Loucy (cell line): ENCODE measurements around the gene FTO.

Experiments used
- H2AFZ ChIP-seq: fragments of 200-600 bp; sonication (generic); 2 replicates; pipeline ENCODE4 v1.6.0; 2016; ENCODE audit warnings: antibody characterized with exemption, mild to moderate bottlenecking, low read length, moderate library complexity
- H3F3A ChIP-seq: fragments of 200-600 bp; 2 replicates; pipeline ENCODE4 v1.6.0; 2016; ENCODE audit warnings: antibody characterized with exemption, low read depth, mild to moderate bottlenecking
- H3K27me3 ChIP-seq: fragments of 200-600 bp; sonication (generic); 2 replicates; pipeline ENCODE4 v1.6.1; 2014; ENCODE audit warnings: low read length, mild to moderate bottlenecking; ENCODE audit not compliant: insufficient read depth, poor library complexity, severe bottlenecking
- H3K36me3 ChIP-seq: fragments of 200-600 bp; sonication (generic); 2 replicates; pipeline ENCODE4 v1.6.1; 2016; ENCODE audit warnings: low read length; ENCODE audit not compliant: insufficient read depth
- H3K4me1 ChIP-seq: fragments of 200-600 bp; sonication (generic); 2 replicates; pipeline ENCODE4 v1.5.1; 2014; ENCODE audit warnings: low read length, mild to moderate bottlenecking; ENCODE audit not compliant: insufficient read depth, poor library complexity, severe bottlenecking
- H3K4me2 ChIP-seq: fragments of 200-600 bp; sonication (generic); 2 replicates; pipeline ENCODE4 v1.6.0; 2014; ENCODE audit warnings: antibody characterized with exemption, low read length, low read depth, mild to moderate bottlenecking; ENCODE audit not compliant: poor library complexity, severe bottlenecking
- H3K4me3 ChIP-seq: fragments of 200-600 bp; sonication (generic); 2 replicates; pipeline ENCODE4 v1.5.1; 2014; ENCODE audit warnings: low read length, mild to moderate bottlenecking, mixed read lengths; ENCODE audit not compliant: poor library complexity, severe bottlenecking
- H3K79me2 ChIP-seq: fragments of 200-600 bp; sonication (generic); 2 replicates; pipeline ENCODE4 v1.6.1; 2014; ENCODE audit warnings: low read length; ENCODE audit not compliant: insufficient read depth
- H3K9ac ChIP-seq: fragments of 200-600 bp; sonication (generic); 2 replicates; pipeline ENCODE4 v1.6.0; 2014; ENCODE audit warnings: mild to moderate bottlenecking, low read depth, low read length, moderate library complexity; ENCODE audit not compliant: poor library complexity, severe bottlenecking
- H3K9me2 ChIP-seq: fragments of 200-600 bp; sonication (generic); replicated peaks from 2 replicates; pipeline ENCODE4 v1.6.1; 2016; ENCODE audit warnings: low read depth, low read length, mixed read lengths
- H3K9me3 ChIP-seq: fragments of 200-600 bp; sonication (generic); 2 replicates; pipeline ENCODE4 v1.6.1; 2014; ENCODE audit warnings: mild to moderate bottlenecking, antibody characterized with exemption, low read length, low read depth; ENCODE audit not compliant: insufficient read depth
- H4K20me1 ChIP-seq: fragments of 200-600 bp; sonication (generic); 2 replicates; pipeline ENCODE4 v1.6.0; 2014; ENCODE audit warnings: antibody characterized with exemption, low read length, mild to moderate bottlenecking; ENCODE audit not compliant: insufficient read depth, poor library complexity, severe bottlenecking
- EZH2phosphoT487 ChIP-seq: fragments of 200-600 bp; IDR thresholded peaks from 2 replicates; pipeline ENCODE4 v1.6.1; 2018; ENCODE audit warnings: antibody characterized with exemption, mild to moderate bottlenecking, moderate library complexity, borderline replicate concordance
- TF ChIP-seq, protein P1 (sequence below): fragments of 200-600 bp; sonication (generic); conservative IDR thresholded peaks from 2 replicates; pipeline ENCODE4 v1.5.1; 2014; ENCODE audit warnings: mild to moderate bottlenecking, antibody characterized with exemption, low read length

Gene FTO

DNA sequence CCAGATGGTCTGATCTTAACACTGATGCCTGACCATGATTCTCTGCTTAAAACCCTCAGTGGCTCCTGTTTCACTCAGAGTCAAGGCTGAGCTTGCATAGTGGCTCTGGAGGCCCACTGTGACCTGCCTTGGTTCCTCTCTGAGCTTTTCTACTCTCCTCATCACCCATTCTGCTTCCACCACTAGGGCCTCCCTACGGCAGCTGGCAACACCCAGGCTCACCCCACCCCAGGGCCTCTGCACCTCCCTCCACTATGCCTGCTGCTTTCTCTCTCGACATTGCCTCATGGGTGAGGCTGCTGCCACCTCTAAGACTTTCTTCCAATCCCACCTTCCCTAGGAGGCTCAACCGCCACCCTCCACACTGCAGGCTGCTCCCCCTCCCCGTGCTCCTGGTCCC lies 455.0 kb downstream of the FTO start:
- Histone ChIP-seq H3K4me2 (no peak overlapping the region), H3K79me2 (no peaks in the 10 kb centered on the region), H3F3A (no peaks in the 10 kb centered on the region), H2AFZ (no peak overlapping the region), H3K9me2 (no peaks in the 10 kb centered on the region), H3K4me3 (no peak overlapping the region), H3K9me3 (no peaks in the 10 kb centered on the region; the same call in 1 of the 2 replicates), H3K4me1 (no peaks in the 10 kb centered on the region), H3K27me3 (no peaks in the 10 kb centered on the region), H3K36me3 (no peaks in the 10 kb centered on the region), H4K20me1 (no peaks in the 10 kb centered on the region), H3K9ac (no peak overlapping the region)
- no peak for TF ChIP-seq EZH2phosphoT487
- TF ChIP-seq, protein P1, sequence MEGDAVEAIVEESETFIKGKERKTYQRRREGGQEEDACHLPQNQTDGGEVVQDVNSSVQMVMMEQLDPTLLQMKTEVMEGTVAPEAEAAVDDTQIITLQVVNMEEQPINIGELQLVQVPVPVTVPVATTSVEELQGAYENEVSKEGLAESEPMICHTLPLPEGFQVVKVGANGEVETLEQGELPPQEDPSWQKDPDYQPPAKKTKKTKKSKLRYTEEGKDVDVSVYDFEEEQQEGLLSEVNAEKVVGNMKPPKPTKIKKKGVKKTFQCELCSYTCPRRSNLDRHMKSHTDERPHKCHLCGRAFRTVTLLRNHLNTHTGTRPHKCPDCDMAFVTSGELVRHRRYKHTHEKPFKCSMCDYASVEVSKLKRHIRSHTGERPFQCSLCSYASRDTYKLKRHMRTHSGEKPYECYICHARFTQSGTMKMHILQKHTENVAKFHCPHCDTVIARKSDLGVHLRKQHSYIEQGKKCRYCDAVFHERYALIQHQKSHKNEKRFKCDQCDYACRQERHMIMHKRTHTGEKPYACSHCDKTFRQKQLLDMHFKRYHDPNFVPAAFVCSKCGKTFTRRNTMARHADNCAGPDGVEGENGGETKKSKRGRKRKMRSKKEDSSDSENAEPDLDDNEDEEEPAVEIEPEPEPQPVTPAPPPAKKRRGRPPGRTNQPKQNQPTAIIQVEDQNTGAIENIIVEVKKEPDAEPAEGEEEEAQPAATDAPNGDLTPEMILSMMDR, result no peak

DNA sequence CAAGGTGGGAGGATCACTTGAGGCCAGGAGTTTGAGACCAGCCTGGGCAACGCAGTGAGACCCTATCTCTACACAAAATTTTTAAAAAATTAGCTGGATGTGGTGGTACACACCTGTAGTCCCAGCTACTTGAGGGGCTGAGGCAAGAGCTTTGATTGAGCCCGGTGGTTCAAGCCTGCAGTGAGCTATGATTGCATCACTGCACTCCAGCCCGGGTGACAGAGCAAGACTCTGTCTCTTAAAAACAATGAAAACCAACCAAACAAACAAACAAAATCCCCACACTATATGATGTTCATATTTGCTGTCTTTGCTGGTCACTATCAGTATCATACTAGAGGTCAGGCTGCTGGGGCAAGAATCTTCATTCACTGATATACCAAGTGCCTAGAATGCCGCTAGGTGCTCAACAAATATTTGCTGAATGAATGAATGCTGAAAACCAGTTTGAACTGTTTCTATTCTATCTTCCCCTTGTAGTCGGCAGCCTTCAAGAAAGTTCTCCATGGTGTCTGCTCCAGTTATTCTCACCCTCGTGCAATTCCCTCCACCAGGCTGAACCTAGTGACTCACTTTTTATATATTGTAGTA lies 455.6 kb downstream of the FTO start:
- no peaks in the 10 kb centered on the region for H3K79me2 ChIP-seq
- no peaks in the 10 kb centered on the region for H3K27me3 ChIP-seq
- no peak overlapping the region for H3K4me2 ChIP-seq
- H3K9me2 ChIP-seq, result no peaks in the 10 kb centered on the region
- no peaks in the 10 kb centered on the region for H3F3A ChIP-seq
- H2AFZ ChIP-seq, result no peak overlapping the region
- H3K4me3 ChIP-seq, result no peak overlapping the region
- no peaks in the 10 kb centered on the region for H4K20me1 ChIP-seq
- H3K9me3 ChIP-seq, result no peaks in the 10 kb centered on the region; the same call in 1 of the 2 replicates
- peaks cover 1% of the 10 kb centered on the region for H3K4me1 ChIP-seq
- H3K9ac ChIP-seq, result no peak overlapping the region
- TF ChIP-seq, protein P1, result no peak
- TF ChIP-seq EZH2phosphoT487, result no peak
- no peaks in the 10 kb centered on the region for H3K36me3 ChIP-seq

DNA sequence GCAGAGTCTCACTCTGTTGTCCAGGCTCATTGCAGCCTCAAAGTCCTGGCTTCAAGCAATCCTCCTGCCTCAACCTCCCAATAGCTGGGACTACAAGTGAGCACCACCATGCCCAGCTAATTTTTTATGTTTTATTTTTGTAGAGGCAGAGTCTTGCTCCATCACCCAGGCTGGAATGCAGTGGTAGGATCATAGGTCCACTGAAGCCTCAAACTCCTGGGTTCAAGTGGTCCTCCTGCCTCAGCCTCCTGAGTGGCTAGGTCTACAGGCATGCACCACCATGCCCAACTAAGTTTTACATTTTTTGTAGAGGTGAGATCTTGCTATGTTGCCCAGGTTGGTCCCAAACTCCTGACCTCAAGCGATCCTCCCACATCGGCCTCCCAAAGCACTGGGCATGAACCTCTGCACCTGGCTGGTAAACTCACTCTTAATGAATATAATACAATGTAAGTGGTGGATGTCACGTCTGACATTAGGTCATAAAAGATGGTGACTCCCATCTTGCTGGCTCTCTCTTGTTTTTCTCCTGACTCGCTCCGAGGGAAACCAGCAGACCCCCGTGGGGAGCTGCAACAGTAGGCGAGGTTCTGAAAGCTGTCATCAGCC lies 456.4 kb downstream of the FTO start:
- H3K79me2 ChIP-seq, result no peaks in the 10 kb centered on the region
- no peak overlapping the region for H3K4me3 ChIP-seq
- no peaks in the 10 kb centered on the region for H3K36me3 ChIP-seq
- TF ChIP-seq, protein P1, result no peak
- no peak for TF ChIP-seq EZH2phosphoT487
- H3K4me2 ChIP-seq, result no peak overlapping the region
- no peaks in the 10 kb centered on the region for H4K20me1 ChIP-seq
- peaks cover 7% of the 10 kb centered on the region for H3K4me1 ChIP-seq
- no peak overlapping the region for H3K9ac ChIP-seq
- no peaks in the 10 kb centered on the region for H3F3A ChIP-seq
- no peak overlapping the region for H2AFZ ChIP-seq
- no peaks in the 10 kb centered on the region for H3K27me3 ChIP-seq
- H3K9me2 ChIP-seq, result no peaks in the 10 kb centered on the region
- no peaks in the 10 kb centered on the region; the same call in 1 of the 2 replicates for H3K9me3 ChIP-seq
